Measurements from ENCODE around the gene AIPL1.

GRCh38 chr17:6435051-6435450, at the start of gene AIPL1:
- TF ChIP-seq GATA3 (IDR thresholded peaks at IDR 0.05; ENCODE audit: low read depth, low read length) (no peak), GATA2 (IDR thresholded peaks at IDR 0.05; ENCODE audit: low read depth, low read length) (no peak)
